NCI-H1930 (cell line): ENCODE measurements around the gene CYYR1.

ENCODE experiments used
- DNase-seq, 2 experiments: peaks; one replicate each; lab custom pipeline; 2025; lab: John Stamatoyannopoulos, UW

The CYYR1 gene

DNA sequence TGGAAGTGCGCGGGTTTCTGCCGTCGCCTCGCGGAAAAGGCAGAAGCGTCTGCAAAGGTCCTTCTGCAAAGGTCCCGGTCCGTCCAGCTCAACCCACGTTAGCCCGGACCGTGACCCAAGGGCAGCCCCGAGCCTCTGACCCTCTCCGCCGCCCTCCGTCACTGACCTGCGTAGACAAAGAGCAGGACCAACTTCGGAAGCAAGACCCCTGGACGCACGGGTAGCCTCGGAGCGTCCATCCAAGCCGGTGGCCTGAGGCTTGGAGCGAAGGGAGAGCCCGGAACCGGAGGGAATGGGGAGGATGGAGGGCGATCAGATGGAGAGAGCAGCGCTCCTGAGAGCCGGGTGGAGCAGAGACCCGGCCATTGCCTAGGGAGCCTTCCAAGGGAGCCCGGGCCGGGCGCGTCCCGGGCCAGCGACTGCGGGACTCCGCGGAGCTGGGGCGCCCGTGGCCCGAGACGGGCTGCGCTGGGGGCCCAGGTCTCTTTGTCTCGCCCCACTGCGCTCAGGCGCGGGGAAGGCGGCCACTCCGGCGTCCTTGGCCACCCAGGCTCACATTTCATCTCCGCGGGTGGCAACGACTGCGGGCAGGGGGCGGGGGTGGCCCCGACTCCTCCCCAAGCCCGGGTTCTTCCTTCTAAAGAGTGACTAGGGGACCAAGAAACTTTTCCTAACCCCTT lies at the start of gene CYYR1:
CYYR1 (minus strand) TSS at position 585 of the 680 bp plus-strand sequence; CDS start at position 239, 346 bp downstream.
- no peak for DNase-seq

DNA sequence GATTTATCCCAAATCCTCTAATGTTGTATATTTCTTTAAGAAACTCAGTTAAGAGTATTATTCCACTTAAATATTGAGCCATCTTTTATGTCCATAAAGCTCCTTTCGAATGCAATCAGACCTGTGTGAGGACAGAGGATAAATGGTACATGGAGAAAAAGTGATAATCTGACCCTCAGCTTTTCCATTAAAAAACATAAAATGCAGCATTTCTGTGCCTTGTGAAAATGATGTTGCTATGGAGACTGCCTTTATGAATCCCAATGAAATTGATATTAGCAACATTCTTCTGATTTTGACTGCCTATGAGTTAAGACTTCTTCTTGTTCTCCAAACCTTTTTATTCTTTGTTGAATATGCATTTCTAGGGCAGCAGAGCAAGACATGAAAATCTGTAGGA lies 44.1 kb upstream of the CYYR1 start:
- no peak for DNase-seq

DNA sequence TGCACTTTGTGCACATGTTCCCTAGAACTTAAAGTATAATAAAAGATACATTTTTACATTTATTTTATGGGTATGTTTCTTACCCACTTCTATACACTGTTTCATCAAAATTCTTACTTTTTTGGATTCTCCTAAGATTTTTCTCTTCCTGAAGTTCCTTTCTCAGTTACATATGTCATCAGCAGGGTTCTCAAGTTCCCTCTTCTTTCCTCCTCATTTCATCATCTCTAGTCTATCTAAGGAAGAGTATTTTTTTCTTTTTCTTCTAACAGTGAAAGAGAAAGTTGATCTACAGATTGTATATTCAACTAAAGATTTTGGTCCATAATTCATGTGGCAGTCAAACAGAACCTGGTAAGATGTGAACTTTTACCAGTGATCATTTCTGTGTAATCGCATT lies 41.2 kb upstream of the CYYR1 start:
- no peak for DNase-seq

DNA sequence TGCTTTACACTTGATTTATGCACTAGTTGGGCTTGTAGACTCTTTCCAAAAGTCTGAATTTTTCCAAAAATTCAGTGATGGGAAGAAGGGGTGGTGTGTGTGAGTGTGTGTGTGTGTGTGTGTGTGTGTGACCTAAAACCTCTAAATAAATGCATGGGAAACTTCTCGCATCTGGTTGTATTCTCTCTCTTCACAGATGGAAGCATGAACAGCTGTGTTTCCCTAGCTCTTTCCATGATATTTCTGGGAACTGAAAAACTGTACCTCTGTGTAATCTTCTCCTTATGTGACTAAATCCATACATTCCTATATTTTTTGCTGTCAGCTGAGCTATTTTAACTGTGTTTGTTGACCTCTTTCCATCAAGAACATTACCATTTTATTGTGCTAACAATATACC lies 26.2 kb upstream of the CYYR1 start:
- DNase-seq = no peak

DNA sequence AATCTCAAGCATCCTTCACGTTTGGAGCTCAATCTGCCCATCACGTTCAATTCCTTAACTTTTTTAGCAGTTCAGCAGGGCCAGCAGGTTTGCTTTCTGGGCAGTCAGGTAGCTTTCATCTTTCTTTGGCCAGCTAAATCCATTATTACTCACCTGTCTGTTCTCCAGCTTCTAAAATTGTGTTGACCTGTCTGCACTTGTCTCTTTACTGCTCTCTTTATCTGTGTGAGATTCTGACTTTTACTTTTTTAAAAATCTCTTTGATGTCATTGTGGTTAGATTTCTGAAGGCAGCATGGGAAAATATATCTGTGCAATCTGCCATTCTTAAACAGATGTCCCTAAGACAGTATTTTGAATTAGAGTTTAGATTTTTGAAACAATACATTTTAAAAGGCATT lies 24.9 kb upstream of the CYYR1 start:
- DNase-seq = no peak

DNA sequence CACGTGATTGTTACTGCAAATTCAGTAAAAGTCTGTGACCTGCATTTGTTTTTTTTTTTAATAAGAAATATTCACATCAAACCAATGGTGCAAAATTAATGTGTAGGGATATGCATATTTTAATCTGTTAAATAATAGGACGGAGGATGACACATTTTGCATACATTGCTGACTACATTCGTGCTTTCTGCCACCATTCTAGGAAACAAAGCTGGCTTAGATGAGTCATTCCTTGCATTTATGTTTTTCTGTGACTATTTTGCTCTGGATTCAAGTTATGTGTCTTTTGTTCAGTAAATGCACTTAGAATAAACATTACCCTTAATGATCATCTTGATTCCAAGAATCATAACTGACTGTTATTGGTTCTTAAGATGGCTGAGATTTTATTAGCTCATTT lies 23.9 kb upstream of the CYYR1 start:
- no peak for DNase-seq

DNA sequence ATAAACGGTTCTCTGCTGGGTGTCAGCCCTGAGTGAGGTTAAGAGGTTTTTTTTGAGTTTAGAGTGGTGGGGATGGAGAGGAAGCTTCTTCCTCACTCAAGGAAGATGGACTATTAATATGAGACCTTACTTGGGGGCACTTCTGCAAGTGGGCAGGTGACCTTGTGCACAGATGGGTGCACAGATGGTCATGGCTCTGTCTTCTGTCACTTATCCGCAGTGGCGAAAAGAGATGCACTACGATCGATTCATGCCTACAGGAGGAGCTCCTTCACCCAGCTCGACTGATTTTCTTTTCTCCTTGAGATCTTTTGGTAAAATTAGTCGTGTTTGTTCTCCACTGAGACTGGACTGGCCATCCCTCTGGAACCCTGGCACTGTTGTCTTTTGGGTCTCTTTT lies 22.9 kb upstream of the CYYR1 start:
- DNase-seq = no peak

DNA sequence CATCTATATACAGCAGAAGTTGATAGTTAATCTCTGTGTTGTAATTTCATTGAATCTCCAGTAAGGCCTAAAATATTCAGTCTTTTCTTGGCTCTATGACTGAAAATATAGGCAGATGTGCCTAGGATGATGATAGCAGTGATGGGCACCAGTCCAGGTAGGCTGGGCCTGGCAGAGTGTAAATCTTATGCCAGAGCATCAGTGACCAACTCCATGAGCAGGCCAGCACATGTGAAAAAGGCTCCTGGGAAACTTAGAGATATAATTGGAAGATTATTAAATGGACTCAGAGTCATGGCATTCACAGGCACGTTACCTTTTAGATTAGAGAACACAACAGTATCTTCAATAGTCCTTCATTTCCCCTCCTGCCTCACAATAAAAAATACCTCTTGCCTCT lies 20.7 kb upstream of the CYYR1 start:
- no peak for DNase-seq

DNA sequence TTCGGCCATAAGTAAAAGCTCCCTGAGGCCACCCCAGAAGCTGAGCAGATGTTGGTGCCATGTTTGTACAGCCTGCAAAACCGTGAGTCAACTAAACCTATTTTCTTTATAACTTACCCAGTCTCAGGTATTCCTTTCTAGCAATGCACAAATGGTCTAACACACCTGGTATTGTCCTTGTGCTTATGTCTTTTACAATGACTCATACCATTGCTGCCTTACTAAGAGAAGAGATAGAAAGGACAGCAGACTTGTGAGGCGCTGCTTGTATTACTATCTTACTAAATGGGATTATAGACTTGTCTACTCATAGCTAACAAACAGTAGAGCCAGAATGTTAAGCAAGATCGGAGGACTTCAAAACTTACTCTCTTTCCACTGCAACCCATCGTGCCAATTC lies 18.5 kb upstream of the CYYR1 start:
- no peak for DNase-seq

DNA sequence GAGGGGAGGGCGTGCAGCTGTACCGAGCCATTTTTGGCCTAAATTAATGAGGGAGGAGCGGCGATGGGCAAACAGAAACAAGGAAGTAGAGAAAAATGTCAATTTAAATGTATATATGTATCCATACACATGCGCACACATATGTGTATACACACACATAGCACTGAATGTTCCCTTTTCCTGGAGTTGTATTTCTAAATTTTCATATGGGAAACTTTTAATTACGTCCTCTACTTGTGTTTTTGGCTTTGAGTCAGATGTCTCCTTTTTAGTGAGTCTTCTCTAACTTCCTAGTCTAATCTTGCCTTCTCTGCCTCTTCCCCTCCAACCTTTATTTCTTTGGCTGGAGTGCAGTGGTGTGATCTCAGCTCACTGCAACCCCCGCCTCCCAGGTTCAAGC lies 15.4 kb upstream of the CYYR1 start:
- no peak for DNase-seq

DNA sequence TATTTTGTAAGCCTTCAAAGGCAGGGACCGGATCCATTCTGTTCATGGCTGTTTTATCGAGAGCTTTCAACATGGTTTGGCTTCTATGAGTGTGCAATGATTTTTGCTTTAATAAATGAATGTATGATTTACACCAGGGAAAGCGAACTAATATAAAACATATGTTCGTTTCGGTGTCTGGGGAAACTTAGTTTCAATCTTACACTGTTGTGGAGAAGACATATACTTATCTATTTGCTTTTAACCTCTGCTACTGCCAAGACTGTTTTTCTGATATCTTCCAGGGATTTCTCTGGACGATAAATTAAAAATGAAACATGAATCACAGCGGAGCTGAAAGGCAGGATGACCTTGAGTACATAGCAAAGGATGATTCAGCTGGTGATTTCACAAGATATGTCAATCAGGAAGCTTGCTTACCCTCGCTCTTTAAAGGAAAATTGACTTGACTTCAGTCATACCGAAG lies 14.7 kb upstream of the CYYR1 start:
- DNase-seq = no peak

DNA sequence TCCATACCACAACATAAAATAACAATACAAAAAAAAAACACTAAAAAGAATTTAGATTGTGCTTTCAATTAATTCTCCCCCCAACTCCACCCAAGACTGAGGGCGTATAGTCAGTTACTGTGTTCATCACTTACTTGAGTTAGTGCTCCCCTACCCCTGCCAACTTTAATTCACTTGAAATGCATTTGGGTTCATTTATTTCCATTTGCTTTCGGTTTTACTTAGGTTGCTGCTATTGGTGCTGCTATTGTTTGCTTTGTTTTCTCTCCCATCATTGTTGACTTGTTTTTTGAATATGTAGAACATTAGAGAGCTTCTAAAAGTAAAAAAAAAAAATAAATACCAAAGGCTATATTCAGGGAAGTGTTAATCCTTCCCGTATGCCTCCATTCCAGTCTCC lies 10.7 kb upstream of the CYYR1 start:
- no peak for DNase-seq

DNA sequence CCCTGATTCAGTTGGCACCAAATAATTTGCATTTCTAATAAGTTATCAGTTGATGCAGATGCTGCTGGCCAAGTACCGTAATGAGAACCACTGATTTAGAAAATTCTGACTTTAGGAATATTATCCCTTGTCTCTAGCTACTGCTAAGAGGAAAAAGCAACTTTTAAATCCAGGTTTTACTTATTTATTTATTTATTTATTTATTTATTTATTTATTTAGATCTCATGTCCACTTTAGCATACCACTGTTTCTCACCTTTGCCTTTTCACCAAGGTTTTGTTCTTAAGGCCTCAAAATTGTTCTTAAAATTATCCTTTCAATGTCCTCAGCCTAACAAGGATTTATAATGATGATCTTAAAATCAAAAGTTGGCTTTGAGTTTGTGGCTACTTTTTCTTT lies 8.7 kb upstream of the CYYR1 start:
- DNase-seq = no peak

DNA sequence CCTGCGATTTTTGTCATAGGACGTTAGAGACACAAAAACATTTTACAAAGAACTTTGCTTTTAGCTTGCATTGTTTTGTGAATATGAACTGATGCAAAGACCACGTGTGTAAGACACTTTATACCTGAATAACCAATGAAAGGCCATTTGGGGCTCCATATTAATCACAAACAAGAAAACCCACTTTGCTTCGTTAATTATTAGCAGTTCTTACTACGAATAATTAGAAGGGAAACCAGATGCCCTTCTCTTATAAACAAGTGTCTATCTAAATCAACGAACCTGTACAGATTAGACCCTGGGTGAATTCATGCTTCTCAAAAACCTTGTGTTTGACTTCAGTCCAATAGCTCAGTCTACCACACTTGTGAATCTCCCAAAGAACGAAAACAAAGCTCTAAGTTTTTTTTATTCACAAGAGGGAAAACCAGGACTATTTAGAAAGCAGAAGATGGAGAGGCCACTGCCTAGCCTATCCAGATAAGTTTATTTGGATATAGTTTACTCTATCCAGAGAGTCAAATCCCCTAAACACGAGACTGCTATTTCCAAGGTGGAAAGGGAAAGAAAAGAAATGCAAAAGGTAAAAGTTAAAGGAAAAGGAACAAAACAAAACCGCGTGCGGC lies 897 bp downstream of the CYYR1 start:
- DNase-seq = no peak

DNA sequence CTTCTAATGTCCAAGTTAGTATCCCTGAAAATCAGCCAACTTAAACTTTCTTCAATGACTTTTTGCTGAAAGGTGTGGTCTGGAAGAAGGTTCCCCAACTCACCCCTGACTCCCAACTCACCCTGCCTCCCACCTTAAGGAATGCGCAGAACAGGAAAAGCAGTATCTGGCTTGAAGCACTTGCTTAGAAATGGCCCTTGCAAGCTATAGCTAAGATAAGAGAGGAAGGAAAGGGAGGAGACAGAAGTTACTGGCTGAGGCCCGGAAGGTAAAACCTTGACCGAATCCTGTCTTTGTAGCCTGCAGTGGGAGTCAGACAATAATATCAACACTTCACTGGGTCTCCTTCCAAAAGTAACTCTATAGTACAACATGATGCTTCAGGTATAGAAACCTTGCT lies 2.9 kb downstream of the CYYR1 start:
- no peak for DNase-seq

DNA sequence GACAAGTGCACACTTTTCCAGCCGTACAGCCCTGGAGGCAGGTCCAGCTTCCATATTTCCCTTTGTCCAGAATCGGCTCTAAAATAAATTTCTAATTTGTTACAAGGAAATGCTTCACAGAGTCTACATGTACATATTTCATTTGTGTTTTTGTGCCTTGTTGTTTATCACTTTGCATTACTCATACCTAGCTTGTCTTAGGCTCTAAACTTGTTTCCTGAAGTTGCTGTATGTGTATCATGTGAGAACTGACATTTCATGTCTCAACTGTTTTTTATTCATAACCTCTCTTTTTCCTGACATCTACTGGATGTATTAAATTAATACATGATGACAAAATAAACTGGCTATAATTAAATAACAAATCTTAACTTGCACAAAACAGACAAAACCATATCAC lies 7.5 kb downstream of the CYYR1 start:
- no peak for DNase-seq

DNA sequence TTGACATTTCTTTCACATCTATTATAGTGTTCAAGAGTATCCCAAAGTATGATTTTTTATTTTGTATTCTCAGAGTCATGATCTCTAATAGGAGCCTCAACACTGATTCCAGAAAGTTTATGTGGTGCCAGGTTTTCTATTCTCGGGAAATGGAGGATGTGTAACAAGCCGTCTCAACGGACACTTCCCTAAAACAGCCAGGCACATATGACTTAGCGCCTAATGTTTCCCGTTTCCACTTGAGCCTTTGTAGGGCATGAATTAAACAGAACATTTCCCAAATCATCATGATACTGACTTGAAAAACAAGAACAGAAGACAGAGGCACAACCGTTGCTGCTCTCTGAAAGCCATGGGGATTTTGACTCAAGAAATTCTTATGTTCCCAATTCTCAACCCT lies 8.0 kb downstream of the CYYR1 start:
- no peak for DNase-seq

DNA sequence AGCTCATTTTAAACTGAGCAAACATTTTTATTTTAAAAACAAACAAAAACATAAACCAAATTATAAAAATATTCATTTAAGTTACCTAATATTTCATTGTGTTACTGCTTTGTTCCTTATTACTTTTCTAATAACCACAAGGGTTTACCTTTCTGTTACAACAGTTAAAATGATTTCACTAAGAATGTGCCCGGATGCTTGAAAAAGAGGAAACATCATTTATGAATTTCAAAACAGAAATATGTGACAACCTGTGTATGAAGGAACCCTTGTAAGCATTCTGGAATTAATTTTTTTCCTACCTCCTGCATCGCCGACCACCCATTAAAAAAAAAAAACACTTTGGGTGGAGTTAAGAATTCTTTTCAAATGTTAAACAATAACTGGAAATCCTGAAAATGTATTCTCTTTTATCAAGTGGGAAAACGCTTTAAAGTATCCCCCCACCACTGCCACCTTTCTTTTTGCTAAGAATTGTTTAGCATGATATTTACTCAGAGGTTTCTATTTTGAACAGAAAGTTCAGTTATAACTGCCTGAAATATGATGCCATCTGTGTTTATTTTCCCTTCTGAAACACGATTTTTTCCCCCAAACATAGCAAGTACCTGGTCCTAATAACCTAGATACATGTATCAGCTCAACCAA lies 9.1 kb downstream of the CYYR1 start:
- no peak for DNase-seq

DNA sequence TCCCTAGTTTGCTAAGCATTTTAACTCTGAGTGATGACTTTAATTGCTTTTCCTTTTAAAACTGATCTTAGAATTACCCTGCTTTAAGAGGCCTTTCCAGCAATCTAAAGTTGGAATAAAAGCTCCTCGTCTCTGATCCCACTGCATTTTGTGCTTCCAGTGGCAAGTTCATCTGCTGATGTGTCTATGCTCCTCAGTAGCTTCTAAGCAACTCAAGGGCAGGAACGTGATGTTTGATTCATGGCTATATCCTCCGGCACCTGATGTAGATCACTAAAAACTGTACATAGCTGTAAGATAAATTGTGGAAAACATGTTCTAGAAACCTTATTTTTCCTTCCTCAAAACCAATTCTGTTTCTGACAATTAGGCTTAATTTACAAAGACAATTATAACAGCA lies 12.5 kb downstream of the CYYR1 start:
- no peak for DNase-seq

DNA sequence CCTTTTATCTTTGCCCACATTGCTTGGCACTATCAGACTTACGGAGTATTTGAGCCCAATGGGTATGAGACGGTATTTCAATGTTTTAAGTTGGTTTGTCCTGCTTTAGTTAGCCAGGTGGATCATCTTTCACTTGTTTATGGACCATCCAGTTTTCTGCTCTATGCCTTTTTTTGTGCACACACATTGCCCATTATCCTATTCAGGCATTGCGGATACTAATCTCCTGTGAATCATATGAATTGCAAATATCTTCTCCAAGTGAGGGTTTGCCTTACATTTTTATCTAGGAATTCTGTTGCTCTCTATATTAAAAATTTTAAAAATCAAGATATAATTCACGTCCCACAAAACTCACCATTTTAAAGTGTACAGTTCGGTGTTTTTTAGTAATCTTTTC lies 14.0 kb downstream of the CYYR1 start:
- no peak for DNase-seq

DNA sequence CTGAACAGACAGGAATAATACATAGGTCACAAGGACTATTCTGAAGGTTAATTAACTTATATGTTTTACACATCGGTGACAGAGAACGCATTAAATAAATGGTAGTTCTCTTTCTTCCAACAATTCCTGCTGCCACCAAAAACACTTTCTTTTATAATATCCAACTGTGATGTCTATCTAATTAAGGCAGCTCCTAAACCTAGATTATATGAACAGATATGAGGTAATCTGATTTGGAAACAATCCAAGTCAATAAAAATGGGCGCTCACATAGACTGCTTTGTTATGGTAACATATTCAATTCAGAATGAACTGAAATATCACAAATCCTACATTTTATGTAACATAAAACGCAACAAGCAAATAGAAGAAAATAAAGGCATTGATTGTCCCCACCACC lies 16.0 kb downstream of the CYYR1 start:
- no peak for DNase-seq

DNA sequence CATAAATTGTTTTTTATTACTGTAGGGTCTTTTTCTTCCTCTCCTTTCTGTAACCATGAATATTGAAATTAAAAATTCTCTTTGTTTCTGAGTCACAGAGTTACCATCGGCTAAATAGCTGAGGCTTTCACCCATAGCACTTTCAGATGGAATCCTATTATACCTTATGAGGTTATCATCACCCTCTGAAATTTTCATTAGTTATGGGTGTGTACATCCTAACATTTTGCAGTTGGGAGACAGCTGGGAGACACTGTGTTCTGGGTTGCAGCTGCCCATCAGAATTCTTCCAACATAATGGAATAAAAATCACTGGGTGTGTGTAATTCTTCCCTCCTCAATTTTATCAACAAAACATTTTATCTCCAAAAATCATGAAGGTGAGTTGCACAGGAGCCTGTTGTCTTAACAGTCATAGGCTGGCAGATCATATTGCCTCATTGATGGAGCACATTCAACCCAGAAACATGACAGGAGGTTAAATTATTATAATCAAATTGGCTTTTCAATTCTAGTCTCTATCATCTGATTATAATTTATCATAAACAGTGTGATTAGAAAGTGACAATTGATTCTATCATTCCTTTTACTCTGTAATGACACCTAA lies 17.4 kb downstream of the CYYR1 start:
- no peak for DNase-seq

DNA sequence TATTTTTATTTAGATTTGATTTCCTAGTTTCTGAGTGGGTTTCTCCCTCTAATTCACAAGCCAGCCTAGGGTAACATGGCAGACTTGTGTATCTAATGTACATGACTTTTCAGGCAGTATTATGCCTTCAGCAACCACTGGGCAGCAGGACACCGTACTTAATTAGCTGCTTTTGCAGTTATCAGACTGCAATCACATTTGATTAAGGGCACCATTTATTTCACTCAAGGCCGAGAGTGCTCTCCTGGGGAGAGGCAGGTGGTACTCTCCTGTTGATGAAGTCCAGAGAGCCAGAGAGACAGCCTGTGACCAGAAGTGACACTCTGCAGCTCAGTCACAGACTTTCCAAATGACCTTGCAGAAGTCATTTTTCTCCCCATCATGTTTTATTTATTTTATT lies 18.7 kb downstream of the CYYR1 start:
- peak; percentile 62 to 67 for DNase-seq
